Neuronal stem cell (in vitro differentiated cells): ENCODE measurements around the gene RNF113A.

Experiments used
- DNase-seq: peaks from one replicate; pipeline ENCODE4 v3.0.0-alpha.2; 2013; ENCODE audit warnings: low spot score
- H2AFZ ChIP-seq: one replicate; pipeline ENCODE4 v1.6.1; 2013; ENCODE audit warnings: mild to moderate bottlenecking, low read length, inconsistent platforms
- H2AK5ac ChIP-seq: 2 replicates; pipeline ENCODE4 v1.6.1; 2013; ENCODE audit warnings: low read depth, mild to moderate bottlenecking, inconsistent platforms, low read length, moderate library complexity, mixed read lengths
- H2BK120ac ChIP-seq: 2 replicates; pipeline ENCODE4 v1.6.1; 2013; ENCODE audit warnings: low read depth, mild to moderate bottlenecking, inconsistent platforms, low read length, moderate library complexity, mixed read lengths
- H2BK12ac ChIP-seq: one replicate; pipeline ENCODE4 v1.6.1; 2013; ENCODE audit warnings: low read length, inconsistent platforms
- H2BK15ac ChIP-seq: 2 replicates; pipeline ENCODE4 v1.6.1; 2013; ENCODE audit warnings: mild to moderate bottlenecking, low read length, inconsistent platforms, mixed read lengths
- H2BK5ac ChIP-seq: one replicate; pipeline ENCODE4 v1.6.1; 2013; ENCODE audit warnings: inconsistent platforms, mild to moderate bottlenecking, low read length, moderate library complexity
- H3K14ac ChIP-seq: one replicate; pipeline ENCODE4 v1.6.1; 2013; ENCODE audit warnings: low read length, inconsistent platforms
- H3K18ac ChIP-seq: 2 replicates; pipeline ENCODE4 v1.6.1; 2013; ENCODE audit warnings: low read length, inconsistent platforms
- H3K23ac ChIP-seq: 2 replicates; pipeline ENCODE4 v1.6.1; 2013; ENCODE audit warnings: low read depth, mild to moderate bottlenecking, mixed read lengths, low read length, inconsistent platforms; ENCODE audit not compliant: poor library complexity
- H3K27ac ChIP-seq: replicated peaks from 3 replicates; pipeline ENCODE4 v1.5.1; 2013; ENCODE audit warnings: low read length, inconsistent platforms
- H3K27me3 ChIP-seq, 3 experiments: 2 replicates each; pipeline ENCODE4 v1.6.1; 2013; ENCODE audit warnings: low read length in 3 of 3, mild to moderate bottlenecking in 2 of 3, inconsistent platforms in 1 of 3, low read depth in 1 of 3, mixed read lengths in 1 of 3, moderate library complexity in 1 of 3; ENCODE audit not compliant: control insufficient read depth in 3 of 3, insufficient read depth in 3 of 3
- H3K36me3 ChIP-seq, 2 donors: replicated peaks in 1 of 2; 2 replicates each; pipeline ENCODE4 v1.6.1; 2013; ENCODE audit warnings: low read length in 2 of 2; ENCODE audit not compliant: control insufficient read depth in 2 of 2, insufficient read depth in 2 of 2
- H3K4ac ChIP-seq: 2 replicates; pipeline ENCODE4 v1.6.1; 2013; ENCODE audit warnings: inconsistent platforms, mild to moderate bottlenecking, low read length, moderate library complexity
- H3K4me1 ChIP-seq, 2 donors: 1 replicate in 1 of 2; 2 replicates in 1 of 2; pipeline ENCODE4 v1.6.1; 2013; ENCODE audit warnings: low read length in 2 of 2, low read depth in 1 of 2; ENCODE audit not compliant: control insufficient read depth in 2 of 2, insufficient read depth in 1 of 2
- H3K4me2 ChIP-seq: one replicate; pipeline ENCODE4 v1.6.1; 2013; ENCODE audit warnings: mild to moderate bottlenecking, low read length, inconsistent platforms; ENCODE audit not compliant: insufficient read depth, poor library complexity, severe bottlenecking
- H3K4me3 ChIP-seq, 2 donors: 2 replicates each; pipeline ENCODE4 v1.5.1; 2013; ENCODE audit warnings: low read length in 2 of 2, mild to moderate bottlenecking in 2 of 2, inconsistent platforms in 1 of 2, moderate library complexity in 1 of 2
- H3K79me1 ChIP-seq: one replicate; pipeline ENCODE4 v1.6.1; 2013; ENCODE audit warnings: low read depth, mild to moderate bottlenecking, inconsistent platforms, low read length, moderate library complexity
- H3K9ac ChIP-seq: one replicate; pipeline ENCODE4 v1.6.1; 2013; ENCODE audit warnings: mild to moderate bottlenecking, low read depth, low read length, inconsistent platforms; ENCODE audit not compliant: poor library complexity
- H3K9me3 ChIP-seq, 2 donors: replicated peaks in 1 of 2; 2 replicates each; pipeline versions ENCODE3 to v1.6.1; 2013; ENCODE audit warnings: low read length in 2 of 2, mild to moderate bottlenecking in 2 of 2, inconsistent platforms in 1 of 2, low read depth in 1 of 2, mixed read lengths in 1 of 2, moderate library complexity in 1 of 2; ENCODE audit not compliant: control insufficient read depth in 2 of 2, insufficient read depth in 1 of 2
- H4K8ac ChIP-seq: one replicate; pipeline ENCODE4 v1.6.1; 2013; ENCODE audit warnings: low read depth, mild to moderate bottlenecking, inconsistent platforms, low read length, moderate library complexity
- H4K91ac ChIP-seq: one replicate; pipeline ENCODE4 v1.6.1; 2013; ENCODE audit warnings: low read length, low read depth, mild to moderate bottlenecking, inconsistent platforms; ENCODE audit not compliant: poor library complexity
- WGBS, 2 donors: extraction: QIAGEN DNeasy Blood & Tissue Kit; methylation state at CpG; one replicate each; pipeline ENCODE4 v1.1.7; 2013; ENCODE audit warnings: missing lambda C conversion rate in 2 of 2, mixed read lengths in 1 of 2; ENCODE audit not compliant: insufficient read length in 2 of 2, insufficient replicate concordance in 1 of 2; ENCODE audit errors: extremely low coverage in 2 of 2; 5-methylcytosine and 5-hydroxymethylcytosine counted together

RNF113A gene

DNA sequence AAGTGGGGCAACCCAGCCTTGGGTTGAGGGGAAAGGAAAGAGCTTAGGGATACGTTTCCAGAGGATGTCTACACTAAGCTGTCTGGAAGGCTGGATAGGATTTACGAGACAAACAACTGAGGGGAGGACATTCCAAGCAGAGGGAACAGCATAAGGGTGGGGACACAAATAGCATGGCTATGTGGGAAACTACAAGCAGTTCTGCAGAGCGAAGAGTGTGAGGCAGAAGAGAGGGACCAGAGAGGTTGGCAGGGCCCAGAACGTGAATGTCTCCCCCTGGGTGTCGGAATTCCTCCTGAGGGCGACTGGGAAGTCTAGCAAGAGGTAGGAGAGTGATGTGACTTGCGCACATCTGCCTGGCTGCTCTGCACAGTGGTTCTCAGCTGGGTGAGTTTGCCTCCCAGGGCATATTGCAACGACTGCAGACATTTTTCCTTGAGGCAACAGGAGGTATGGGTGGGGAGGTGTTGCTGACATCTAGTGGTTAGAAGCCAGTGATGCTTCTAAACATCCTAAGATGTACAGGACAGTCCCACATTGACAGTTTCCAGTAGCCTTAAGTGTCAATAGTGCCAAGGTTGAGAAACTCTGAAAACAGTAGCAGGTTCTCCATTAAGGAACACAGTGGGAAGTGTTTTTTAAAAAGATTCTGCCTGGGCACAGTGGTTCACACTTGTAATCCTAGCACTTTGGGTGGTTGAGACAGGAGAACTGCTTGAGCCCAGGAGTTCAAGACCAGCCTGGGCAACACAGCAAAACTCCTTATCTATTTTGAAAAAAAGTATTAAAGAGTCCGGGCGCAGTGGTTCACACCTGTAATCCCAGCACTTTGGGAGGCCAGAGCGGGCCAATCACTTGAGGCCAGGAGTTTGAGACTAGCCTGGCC is 9.3 kb upstream of the RNF113A start:
- no peak overlapping the region for H2BK120ac ChIP-seq
- no peak for DNase-seq
- no peak overlapping the region for H2BK12ac ChIP-seq
- H3K18ac ChIP-seq, result no peak overlapping the region
- no peak overlapping the region for H3K27ac ChIP-seq
- peaks cover 0 to 14% of the 10 kb centered on the region in 2 donors for H3K36me3 ChIP-seq
- H3K14ac ChIP-seq, result no peak overlapping the region
- no CpG with 5 or more reads among the region's 11 CpGs for WGBS, 2 donors
- peak overlapping the region; percentile 66 for H2AFZ ChIP-seq
- no peaks in the 10 kb centered on the region for H3K79me1 ChIP-seq
- no peak overlapping the region for H2AK5ac ChIP-seq
- H3K27me3 ChIP-seq, result no peaks in the 10 kb centered on the region
- peak overlapping the region in 1 of 2 donors; percentile 28 for H3K4me3 ChIP-seq
- H4K91ac ChIP-seq, result no peak overlapping the region
- H3K9ac ChIP-seq, result no peak overlapping the region
- no peak overlapping the region for H3K4me2 ChIP-seq
- H3K23ac ChIP-seq, result no peak overlapping the region
- no peak overlapping the region for H3K4ac ChIP-seq
- H4K8ac ChIP-seq, result no peak overlapping the region
- H3K9me3 ChIP-seq, result no peaks in the 10 kb centered on the region
- H2BK15ac ChIP-seq, result no peak overlapping the region
- H3K4me1 ChIP-seq, result no peaks in the 10 kb centered on the region
- no peak overlapping the region for H2BK5ac ChIP-seq

DNA sequence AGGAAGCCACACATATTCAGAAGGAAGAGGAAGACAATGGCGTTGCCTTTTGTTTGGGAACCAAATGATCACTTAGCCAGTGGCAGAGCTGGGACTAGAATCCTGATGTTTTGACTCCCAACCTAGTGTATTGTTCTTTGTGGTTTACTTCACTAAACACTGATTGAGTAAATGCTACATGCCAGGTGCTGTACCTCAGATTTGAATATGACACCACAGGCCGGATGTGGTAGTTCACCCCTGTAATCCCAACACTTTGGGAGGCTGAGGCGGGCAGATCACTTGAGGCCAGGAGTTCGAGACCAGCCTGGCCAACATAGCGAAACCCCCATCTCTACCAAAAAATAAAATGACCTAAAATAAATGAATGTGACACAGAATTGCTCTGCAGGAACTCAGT is 8.5 kb upstream of the RNF113A start:
- Histone ChIP-seq H4K91ac (no peak overlapping the region), H3K4ac (no peak overlapping the region), H3K4me2 (no peak overlapping the region), H4K8ac (no peak overlapping the region), H3K14ac (no peak overlapping the region), H2AFZ (no peak overlapping the region), H2BK15ac (no peak overlapping the region), H3K9ac (no peak overlapping the region), H3K4me1 (no peaks in the 10 kb centered on the region), H2BK12ac (no peak overlapping the region), H3K23ac (no peak overlapping the region), H3K27ac (no peak overlapping the region), H2BK120ac (no peak overlapping the region), H3K36me3 (peaks cover 0 to 14% of the 10 kb centered on the region in 2 donors), H3K18ac (no peak overlapping the region), H3K9me3 (no peaks in the 10 kb centered on the region), H2BK5ac (no peak overlapping the region), H3K27me3 (no peaks in the 10 kb centered on the region), H2AK5ac (no peak overlapping the region), H3K79me1 (no peaks in the 10 kb centered on the region), H3K4me3 (no peak overlapping the region)
- no peak for DNase-seq
- no CpG with 5 or more reads among the region's 5 CpGs for WGBS, 2 donors

DNA sequence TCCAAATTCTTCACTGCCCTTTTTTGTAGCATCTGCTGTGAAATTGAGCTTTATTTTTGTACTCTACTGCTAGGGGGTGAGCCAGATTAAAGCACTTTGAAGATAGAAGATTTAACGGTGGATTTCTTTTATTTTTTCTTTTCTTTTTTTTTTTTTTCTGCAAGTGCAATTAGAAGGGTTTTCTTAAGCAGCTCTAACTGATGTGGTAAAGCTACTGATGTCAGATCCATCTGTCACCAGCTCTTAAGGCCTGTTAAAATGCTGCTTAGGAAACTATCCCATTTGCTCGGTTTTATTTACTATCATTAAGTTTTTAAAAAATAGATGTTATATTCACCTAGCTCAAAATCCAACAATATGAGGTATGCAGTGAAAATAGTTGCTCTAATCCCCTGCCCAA is 7.2 kb upstream of the RNF113A start:
- no peak overlapping the region for H2BK15ac ChIP-seq
- H2AFZ ChIP-seq, result no peak overlapping the region
- no peak overlapping the region for H2BK120ac ChIP-seq
- H3K14ac ChIP-seq, result no peak overlapping the region
- H3K23ac ChIP-seq, result no peak overlapping the region
- no peak overlapping the region for H3K4me2 ChIP-seq
- no CpG with 5 or more reads among the region's 2 CpGs for WGBS, 2 donors
- no peak for DNase-seq
- no peak overlapping the region for H3K18ac ChIP-seq
- no peaks in the 10 kb centered on the region for H3K79me1 ChIP-seq
- no peak overlapping the region for H4K91ac ChIP-seq
- no peak overlapping the region for H3K27ac ChIP-seq
- no peak overlapping the region for H2BK5ac ChIP-seq
- H3K27me3 ChIP-seq, result no peaks in the 10 kb centered on the region
- no peak overlapping the region for H2BK12ac ChIP-seq
- no peak overlapping the region for H3K9ac ChIP-seq
- no peaks in the 10 kb centered on the region for H3K4me1 ChIP-seq
- H3K9me3 ChIP-seq, result no peaks in the 10 kb centered on the region
- no peak overlapping the region for H4K8ac ChIP-seq
- H3K4me3 ChIP-seq, result no peak overlapping the region
- no peak overlapping the region for H3K4ac ChIP-seq
- H3K36me3 ChIP-seq, result peaks cover 0 to 16% of the 10 kb centered on the region in 2 donors
- no peak overlapping the region for H2AK5ac ChIP-seq

GRCh38 chrX:119871245-119871598 is 311 bp downstream of the RNF113A start:
- Histone ChIP-seq H3K23ac (peak overlapping the region; percentile 73), H3K4ac (no peak overlapping the region), H2BK15ac (no peak overlapping the region), H3K27me3 (no peaks in the 10 kb centered on the region), H2AFZ (peak overlapping the region; percentile 94), H2BK12ac (no peak overlapping the region), H3K4me1 (no peaks in the 10 kb centered on the region), H3K9me3 (no peaks in the 10 kb centered on the region), H3K9ac (peak overlapping the region; percentile 63), H3K4me2 (peak overlapping the region; percentile 57), H3K79me1 (peaks cover 1% of the 10 kb centered on the region), H2AK5ac (no peak overlapping the region), H3K27ac (peak overlapping the region; percentile 54), H4K8ac (no peak overlapping the region), H2BK5ac (no peak overlapping the region), H4K91ac (no peak overlapping the region), H3K14ac (no peak overlapping the region), H3K18ac (peak overlapping the region; percentile 44), H2BK120ac (no peak overlapping the region), H3K4me3 (peak overlapping the region; percentile 88 to 96), H3K36me3 (peaks cover 0 to 5% of the 10 kb centered on the region in 2 donors)
- no peak for DNase-seq
- no CpG with 5 or more reads among the region's 26 CpGs for WGBS, 2 donors
